HL-60/S4 treated with phorbol 12-myristate 13-acetate at 8.2 ng/mL for 4 days and 3 days (cell line): ENCODE data around the gene FXYD3.

Experiments
- in situ Hi-C: fragments of 300-500 bp; cut with MboI; formaldehyde crosslinking; loops from 2 replicates; pipeline ENCODE4 v1.15.0; 2022; ENCODE audit warnings: low sequenced_read_pairs

The FXYD3 gene

DNA sequence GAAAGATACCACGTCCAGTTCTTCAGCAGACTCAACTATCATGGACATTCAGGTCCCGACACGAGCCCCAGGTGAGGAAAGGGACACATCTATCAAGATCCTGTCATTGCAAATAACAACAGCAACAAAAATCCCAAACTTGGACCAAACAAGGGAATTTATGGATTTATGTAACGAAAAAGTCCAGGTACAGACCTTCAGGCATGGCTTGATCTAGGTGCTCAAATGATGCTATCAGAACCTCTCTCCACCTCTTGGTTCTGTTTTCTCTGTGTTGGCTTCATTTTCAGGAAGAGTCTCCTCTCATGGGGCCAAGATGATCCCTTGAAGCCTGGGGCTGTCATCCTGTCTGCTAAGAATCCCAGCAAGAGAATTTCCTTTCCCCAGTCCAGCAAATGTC, 41.8 kb downstream of the FXYD3 start:
- in situ Hi-C loops: no loop called here

DNA sequence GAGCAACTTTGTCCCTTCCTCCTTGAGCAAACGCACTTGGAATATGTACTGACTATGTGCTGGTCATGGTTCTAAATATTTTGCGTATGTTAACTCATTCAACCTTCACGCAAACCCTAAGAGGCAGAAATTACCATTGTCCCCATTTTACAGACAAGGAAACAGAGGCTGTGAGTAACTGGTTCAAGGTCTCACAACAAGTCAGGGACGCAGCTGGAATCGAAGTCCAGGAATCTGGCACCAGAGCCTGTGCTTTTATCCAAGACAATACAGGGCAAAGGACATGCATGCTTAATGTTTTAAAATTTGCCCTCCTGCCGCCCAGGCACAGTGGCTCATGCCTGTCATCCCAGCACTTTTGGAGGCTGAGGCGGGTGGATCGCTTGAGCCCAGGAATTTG, 44.0 kb downstream of the FXYD3 start:
- in situ Hi-C loops: no loop called here

DNA sequence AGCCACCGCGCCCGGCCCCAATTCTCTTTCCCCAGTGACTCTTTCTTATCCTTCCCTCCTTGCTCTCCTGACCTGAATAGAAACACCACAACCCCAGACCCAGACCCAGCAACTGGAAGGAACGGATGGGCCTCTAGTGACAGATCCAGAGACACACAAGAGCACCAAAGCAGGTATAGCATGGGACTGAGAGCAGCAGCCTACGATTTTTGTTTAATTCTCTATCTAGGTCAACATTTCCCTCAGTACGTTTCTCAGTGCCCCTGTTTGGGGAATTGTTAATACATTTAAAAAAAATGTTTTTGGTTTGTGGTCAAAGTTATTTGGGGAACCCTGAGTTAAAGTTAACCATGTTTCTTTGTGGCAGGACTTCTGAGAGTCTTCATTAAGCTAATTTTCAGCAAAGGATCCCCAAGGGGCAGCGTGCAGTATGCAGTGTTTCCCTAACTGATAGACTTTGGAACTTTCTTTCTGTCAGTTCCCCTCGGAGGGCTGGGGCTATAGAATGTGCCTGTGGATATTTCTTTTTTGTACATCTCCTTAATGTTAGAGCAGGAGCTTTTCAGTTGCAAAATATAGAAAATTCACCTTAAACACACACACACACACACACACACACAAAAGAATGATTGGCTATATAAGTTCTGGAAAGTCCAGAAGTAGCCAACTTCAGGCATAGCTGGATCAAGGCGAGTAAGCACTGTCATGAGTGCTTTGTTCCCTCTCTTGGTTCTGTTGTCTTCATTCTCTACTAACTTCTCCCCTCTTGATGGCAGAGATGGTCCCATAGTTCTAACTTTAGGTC, 45.2 kb downstream of the FXYD3 start:
- in situ Hi-C loops: no loop called here

DNA sequence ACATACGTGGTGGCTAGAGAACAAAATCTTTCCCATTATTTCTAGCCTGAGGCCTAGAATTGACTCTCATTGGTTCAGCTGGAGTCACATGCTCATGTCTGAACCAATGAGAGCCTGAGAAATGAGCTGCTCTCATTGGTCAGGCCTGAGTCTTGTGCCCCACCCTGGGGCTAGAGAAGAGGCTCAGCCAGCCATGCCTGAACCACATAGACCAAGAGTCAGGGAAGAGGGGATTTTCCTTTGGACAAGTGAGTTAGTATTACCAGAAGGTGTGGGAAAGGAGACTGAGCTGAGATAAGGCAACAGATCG, 45.8 kb downstream of the FXYD3 start:
- in situ Hi-C loops: no loop called here

DNA sequence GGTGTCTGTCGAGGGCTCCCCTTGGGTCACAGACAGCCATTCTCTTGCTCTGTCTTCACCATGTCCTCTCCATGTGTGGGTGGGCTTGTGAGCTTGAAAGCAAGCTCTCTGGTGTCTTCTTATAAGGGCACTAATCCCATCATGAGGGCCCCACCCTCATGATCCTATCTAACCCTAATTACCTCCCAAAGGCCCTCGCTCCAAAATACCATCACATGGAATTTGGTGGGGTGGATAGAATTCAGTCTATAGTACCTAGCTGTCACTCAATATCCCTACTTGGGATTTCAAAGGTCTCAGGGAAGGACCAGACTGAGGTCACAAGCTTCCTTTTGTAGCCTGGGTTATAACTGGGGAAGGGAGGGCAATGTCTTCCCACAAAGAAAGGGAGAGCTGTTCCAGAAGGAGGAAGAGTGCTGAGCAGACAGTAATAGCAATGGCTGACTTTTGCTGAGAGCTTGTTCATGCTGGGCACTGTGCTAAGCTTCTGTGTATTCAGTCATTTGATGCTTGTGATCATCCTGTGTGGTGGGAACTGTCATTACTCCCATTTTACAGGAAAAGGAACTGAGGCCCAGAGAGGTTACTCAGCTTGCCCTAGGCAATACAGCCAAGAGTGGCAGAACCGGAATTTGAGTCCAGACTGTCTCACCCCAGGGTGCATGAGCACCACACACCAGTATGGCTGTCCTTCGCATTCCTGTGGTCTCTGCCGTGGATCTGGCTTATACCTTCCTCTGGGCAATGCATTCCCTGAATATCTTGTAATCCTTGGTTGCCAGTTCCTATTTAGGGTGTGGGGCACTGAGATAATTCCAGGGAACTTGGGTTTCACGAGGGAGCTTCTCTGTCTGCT, 47.1 kb downstream of the FXYD3 start:
- in situ Hi-C loops: no loop called here

DNA sequence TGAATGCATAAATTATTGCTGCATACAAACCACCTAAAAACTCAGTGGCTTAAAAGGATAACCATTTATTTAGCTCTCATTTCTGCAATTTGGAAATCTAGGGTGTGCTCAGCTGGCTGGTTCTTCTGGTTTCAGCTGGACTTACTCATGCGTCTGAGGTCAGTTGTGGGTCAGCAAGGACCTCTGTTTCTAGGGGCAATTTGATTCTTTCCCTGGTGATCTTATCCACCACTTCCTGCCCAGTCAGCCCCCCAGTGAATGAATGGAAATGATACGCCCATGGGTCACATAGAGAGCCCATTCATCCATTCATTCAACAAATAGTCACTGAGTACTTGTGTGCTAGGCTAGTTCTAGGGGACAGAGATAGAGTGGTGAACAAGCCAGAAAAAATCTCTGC, 48.8 kb downstream of the FXYD3 start:
- in situ Hi-C loops: no loop called here

- in situ Hi-C loops: no loop called here
These were observed 49.8 kb downstream of the FXYD3 start for GRCh38 chr19:35165200-35166058.

- in situ Hi-C loops: no loop called here
These were observed 50.8 kb downstream of the FXYD3 start for GRCh38 chr19:35166100-35167063.

GRCh38 chr19:35167251-35168119, 51.9 kb downstream of the FXYD3 start:
- in situ Hi-C loops: no loop called here

DNA sequence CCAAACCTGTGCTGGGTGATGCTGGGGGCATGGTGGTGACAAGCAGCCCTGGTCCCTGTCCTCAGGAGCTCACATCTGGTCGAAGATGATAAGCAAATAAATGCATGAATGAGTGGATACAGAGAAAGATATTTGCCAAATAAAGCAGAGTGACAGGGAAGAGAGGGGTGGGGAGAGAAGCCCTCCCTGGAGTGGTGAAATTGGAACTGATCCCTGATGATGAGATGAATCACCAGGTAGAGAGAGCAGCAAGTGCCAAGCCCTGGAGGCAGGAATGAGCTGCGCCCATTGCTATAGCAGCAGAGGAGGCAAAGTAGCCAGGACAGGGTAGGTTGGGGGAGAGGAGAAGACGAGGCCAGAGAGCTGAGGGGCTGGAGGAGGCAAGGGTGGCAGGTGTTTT, 52.6 kb downstream of the FXYD3 start:
- in situ Hi-C loops: no loop called here

DNA sequence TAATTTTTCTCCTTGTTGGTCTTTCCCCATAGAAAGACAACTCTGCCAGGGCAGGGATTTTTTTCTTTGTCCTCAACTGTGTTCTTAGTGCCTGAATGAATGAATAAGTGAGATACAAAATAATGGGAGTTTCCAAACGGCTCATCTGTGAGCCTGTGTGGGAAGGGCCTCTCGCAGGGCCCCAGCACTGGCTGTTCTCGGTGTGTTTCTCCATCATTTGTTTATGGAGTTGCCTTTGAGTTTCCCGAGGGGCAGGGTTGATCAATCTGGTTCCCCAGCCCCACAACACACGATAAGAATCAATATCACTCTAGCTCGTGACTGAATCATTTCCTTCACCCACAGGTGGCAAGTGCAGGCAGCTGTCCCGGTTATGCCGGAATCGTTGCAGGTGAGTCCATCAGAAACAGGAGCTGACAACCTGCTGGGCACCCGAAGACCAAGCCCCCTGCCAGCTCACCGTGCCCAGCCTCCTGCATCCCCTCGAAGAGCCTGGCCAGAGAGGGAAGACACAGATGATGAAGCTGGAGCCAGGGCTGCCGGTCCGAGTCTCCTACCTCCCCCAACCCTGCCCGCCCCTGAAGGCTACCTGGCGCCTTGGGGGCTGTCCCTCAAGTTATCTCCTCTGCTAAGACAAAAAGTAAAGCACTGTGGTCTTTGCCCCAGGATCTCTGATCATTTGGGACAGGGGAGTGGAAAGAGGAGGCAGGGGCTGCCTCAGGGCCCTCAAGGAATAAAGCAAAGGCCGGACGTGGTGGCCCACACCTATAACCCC, 53.8 kb downstream of the FXYD3 start:
- in situ Hi-C loops: no loop called here

DNA sequence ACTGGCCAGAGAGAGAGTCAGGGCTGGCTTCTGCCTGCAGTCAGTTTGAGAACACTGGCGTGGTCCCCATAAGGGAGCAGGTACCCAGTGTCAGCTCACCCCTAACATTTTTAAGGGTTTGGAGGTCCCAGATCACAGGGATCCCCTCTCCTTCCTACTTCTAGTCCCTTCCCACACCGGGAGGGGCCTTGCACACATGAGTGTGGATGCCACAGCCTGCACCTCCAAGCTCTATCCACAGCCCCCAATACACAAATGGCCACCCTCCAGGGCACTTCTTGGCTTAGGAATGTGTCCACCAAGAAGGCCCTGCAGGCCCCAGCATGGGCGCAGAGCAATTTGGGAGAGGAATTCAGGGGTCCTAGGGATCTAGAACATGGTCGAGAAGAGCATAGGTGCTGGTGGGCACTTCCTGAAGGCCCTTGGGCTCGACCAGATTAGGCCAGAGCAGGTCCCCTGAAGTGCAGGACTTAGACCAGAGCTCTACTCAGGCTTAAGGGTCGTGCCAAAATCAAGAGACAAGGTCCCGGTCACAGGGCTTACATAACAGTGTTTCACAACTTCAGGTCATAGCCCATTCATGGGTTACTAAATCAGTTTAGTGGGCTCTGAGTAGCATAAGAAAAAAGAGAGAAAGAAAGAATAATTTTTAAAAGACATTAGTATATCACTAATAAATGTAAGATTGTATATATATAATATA, 54.9 kb downstream of the FXYD3 start:
- in situ Hi-C loops: no loop called here

DNA sequence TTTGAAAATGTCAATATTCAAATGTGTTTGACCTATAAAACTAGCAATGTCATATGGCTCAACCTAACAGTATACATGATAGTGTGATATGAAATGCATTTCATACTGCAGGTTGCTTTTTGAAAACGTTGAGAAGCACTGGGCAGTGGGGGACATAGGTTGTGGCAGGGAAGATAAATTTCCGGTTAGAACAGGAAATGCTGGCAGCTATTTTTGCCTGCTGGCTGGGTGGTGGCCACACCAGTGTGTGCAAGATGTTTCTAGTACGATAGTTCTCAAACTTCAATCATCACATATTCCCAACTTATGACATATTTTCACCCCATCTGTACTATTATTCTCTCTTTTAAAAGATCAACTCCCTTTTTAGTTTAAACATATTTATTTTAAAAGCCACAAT, 56.1 kb downstream of the FXYD3 start:
- in situ Hi-C loops: no loop called here
